PC-9 (cell line): ENCODE data around the gene SYNPR. TPM values are rescaled to one million over a fixed set of nuclear protein-coding genes. Genes with fewer than 3 reads are reported as not detected.

ENCODE experiments used
- BruUV-seq: library from RNA; stranded (reverse); fragments of 400-500 nt; replicated peaks from 2 replicates; lab custom pipeline; 2021; lab: Mats Ljungman, UMichigan
- CTCF ChIA-PET: fragments of 300-600 bp; sonication (Branson Sonifier 250); formaldehyde crosslinking; loops from one replicate; lab custom pipeline; 2022; ENCODE audit warnings: antibody characterized with exemption; lab: Charles Lee
- POLR2A ChIA-PET: fragments of 300-600 bp; sonication (Branson Sonifier 250); formaldehyde crosslinking; loops from one replicate; lab custom pipeline; 2022; ENCODE audit warnings: antibody characterized with exemption; ENCODE audit not compliant: unreplicated experiment; lab: Charles Lee
- DNase-seq, 2 experiments: peaks; one replicate each; pipeline versions ENCODE4 v3.0.0 to v3.0.0-alpha.2; 2015 to 2022; ENCODE audit warnings: mixed read lengths in 1 of 2
- H2AFZ ChIP-seq: fragments of 200-600 bp; sonication (generic); 2 replicates; pipeline ENCODE4 v1.8.1; 2017; ENCODE audit warnings: antibody characterized with exemption
- H3F3A ChIP-seq: fragments of 200-600 bp; sonication (generic); 2 replicates; pipeline ENCODE4 v1.8.1; 2017; ENCODE audit warnings: antibody characterized with exemption, mild to moderate bottlenecking, low read depth; ENCODE audit not compliant: insufficient read depth
- H3K27ac ChIP-seq: fragments of 200-600 bp; sonication (generic); 2 replicates; pipeline ENCODE4 v1.6.1; 2016; ENCODE audit warnings: mixed run types
- H3K27me3 ChIP-seq: fragments of 200-600 bp; sonication (generic); 2 replicates; pipeline ENCODE4 v1.6.1; 2016; ENCODE audit warnings: low read depth, mixed run types; ENCODE audit not compliant: insufficient read depth
- H3K36me3 ChIP-seq: fragments of 200-600 bp; sonication (generic); 2 replicates; pipeline ENCODE4 v1.6.1; 2016; ENCODE audit warnings: low read depth, mixed run types
- H3K4me1 ChIP-seq: fragments of 200-600 bp; sonication (generic); replicated peaks from 2 replicates; pipeline ENCODE4 v1.6.1; 2016; ENCODE audit warnings: mixed run types; ENCODE audit not compliant: insufficient read depth
- H3K4me2 ChIP-seq: fragments of 200-600 bp; sonication (generic); 2 replicates; pipeline ENCODE4 v1.6.1; 2017; ENCODE audit warnings: mixed run types
- H3K4me3 ChIP-seq: fragments of 200-600 bp; sonication (generic); 2 replicates; pipeline ENCODE4 v1.6.1; 2016; ENCODE audit warnings: mixed run types
- H3K79me2 ChIP-seq: fragments of 200-600 bp; sonication (generic); 2 replicates; pipeline ENCODE4 v1.6.1; 2017; ENCODE audit warnings: low read depth, mixed run types
- H3K9me2 ChIP-seq: fragments of 200-600 bp; sonication (generic); 2 replicates; pipeline ENCODE4 v1.8.1; 2017; ENCODE audit warnings: mild to moderate bottlenecking; ENCODE audit not compliant: insufficient read depth
- H3K9me3 ChIP-seq: fragments of 200-600 bp; sonication (generic); 2 replicates; pipeline ENCODE4 v1.8.1; 2016; ENCODE audit warnings: low read depth; ENCODE audit not compliant: insufficient read depth
- H4K20me1 ChIP-seq: fragments of 200-600 bp; sonication (generic); 2 replicates; pipeline ENCODE4 v1.8.1; 2017; ENCODE audit not compliant: insufficient read depth
- EZH2 ChIP-seq: fragments of 200-600 bp; sonication (generic); IDR thresholded peaks from 2 replicates; pipeline ENCODE4 v1.8.0; 2017; ENCODE audit warnings: antibody characterized with exemption, low read depth
- intact Hi-C: fragments of 100-400 bp; cut with micrococcal nuclease; formaldehyde crosslinking; loops from one replicate; pipeline ENCODE4 v1.10.0; 2022; ENCODE audit not compliant: unreplicated experiment
- total RNA-seq: library from RNA; stranded (reverse); gene quantifications from 2 replicates; pipeline ENCODE4 v1.2.3, GENCODE V29; 2021
- TF ChIP-seq, protein P1 (sequence below): fragments of 200-600 bp; sonication (generic); conservative IDR thresholded peaks from 2 replicates; pipeline ENCODE4 v1.6.1; 2017; ENCODE audit warnings: mixed run types, antibody characterized with exemption, mild to moderate bottlenecking, moderate library complexity

The SYNPR gene
- total RNA-seq, 1 experiment from 2014 or later = not detected

GRCh38 chr3:63597019-63597418 lies 318.9 kb downstream of the SYNPR start:
- Histone ChIP-seq H3K4me2 (no peak overlapping the region), H3K4me1 (no peaks in the 10 kb centered on the region), H3F3A (no peaks in the 10 kb centered on the region), H3K4me3 (no peak overlapping the region), H3K36me3 (no peaks in the 10 kb centered on the region), H4K20me1 (no peaks in the 10 kb centered on the region), H3K9me3 (no peaks in the 10 kb centered on the region), H3K27me3 (no peaks in the 10 kb centered on the region), H3K27ac (no peak overlapping the region), H2AFZ (no peak overlapping the region), H3K79me2 (no peaks in the 10 kb centered on the region), H3K9me2 (no peaks in the 10 kb centered on the region)
- POLR2A ChIA-PET = no interaction called here
- intact Hi-C loops = no loop called here
- no peak for DNase-seq
- no TSS peak for BruUV-seq
- TF ChIP-seq, protein P1, sequence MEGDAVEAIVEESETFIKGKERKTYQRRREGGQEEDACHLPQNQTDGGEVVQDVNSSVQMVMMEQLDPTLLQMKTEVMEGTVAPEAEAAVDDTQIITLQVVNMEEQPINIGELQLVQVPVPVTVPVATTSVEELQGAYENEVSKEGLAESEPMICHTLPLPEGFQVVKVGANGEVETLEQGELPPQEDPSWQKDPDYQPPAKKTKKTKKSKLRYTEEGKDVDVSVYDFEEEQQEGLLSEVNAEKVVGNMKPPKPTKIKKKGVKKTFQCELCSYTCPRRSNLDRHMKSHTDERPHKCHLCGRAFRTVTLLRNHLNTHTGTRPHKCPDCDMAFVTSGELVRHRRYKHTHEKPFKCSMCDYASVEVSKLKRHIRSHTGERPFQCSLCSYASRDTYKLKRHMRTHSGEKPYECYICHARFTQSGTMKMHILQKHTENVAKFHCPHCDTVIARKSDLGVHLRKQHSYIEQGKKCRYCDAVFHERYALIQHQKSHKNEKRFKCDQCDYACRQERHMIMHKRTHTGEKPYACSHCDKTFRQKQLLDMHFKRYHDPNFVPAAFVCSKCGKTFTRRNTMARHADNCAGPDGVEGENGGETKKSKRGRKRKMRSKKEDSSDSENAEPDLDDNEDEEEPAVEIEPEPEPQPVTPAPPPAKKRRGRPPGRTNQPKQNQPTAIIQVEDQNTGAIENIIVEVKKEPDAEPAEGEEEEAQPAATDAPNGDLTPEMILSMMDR = no peak
- CTCF ChIA-PET = no interaction called here

DNA sequence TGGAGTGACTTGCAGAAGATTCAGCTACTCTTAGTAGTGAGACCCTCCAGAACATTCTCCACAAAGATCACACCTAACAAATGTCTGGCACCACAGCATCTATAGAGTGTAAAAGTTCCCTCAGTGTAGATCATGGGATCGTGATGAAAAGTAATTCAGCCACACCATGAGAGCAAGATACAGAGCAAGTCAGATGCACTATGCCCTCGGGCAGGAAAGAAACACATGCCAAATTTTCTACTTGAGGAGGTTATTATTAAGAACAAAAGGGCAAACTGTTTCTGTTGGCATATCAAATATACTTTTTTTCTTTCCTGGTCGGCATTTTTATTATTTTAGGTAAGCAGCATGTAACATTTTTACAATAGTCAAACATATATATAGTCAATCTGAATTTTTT lies 329.6 kb downstream of the SYNPR start:
- Histone ChIP-seq H3K4me3 (no peak overlapping the region), H3K27me3 (peaks cover 5% of the 10 kb centered on the region; the same call in 1 of the 2 replicates), H4K20me1 (no peaks in the 10 kb centered on the region), H3K9me2 (no peaks in the 10 kb centered on the region), H3K4me1 (no peaks in the 10 kb centered on the region), H2AFZ (no peak overlapping the region), H3K36me3 (no peaks in the 10 kb centered on the region), H3K27ac (no peak overlapping the region), H3K9me3 (no peaks in the 10 kb centered on the region), H3K79me2 (no peaks in the 10 kb centered on the region), H3F3A (no peaks in the 10 kb centered on the region), H3K4me2 (no peak overlapping the region)
- DNase-seq = no peak
- CTCF ChIA-PET = no interaction called here
- intact Hi-C loops = no loop called here
- no peak for TF ChIP-seq EZH2
- TF ChIP-seq, protein P1 = no peak
- POLR2A ChIA-PET = no interaction called here
- BruUV-seq = no TSS peak

DNA sequence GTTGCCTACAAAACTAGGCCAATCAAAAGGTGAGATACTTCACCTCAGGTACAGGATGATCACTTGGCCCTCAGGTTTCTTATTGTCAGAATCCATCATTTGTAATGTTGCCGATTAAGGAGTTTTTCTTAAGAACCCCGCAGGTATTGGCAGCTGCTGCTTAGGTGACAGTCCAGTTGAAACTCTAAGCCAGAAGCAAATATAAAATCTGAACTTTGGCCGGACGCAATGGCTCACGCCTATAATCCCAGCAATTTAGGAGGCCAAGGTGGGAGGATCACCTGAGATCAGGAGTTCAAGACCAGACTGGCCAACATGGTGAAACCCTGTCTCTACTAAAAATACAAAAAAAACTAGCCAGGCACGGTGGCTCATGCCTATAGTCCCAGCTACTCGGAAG lies 331.3 kb downstream of the SYNPR start:
- no peaks in the 10 kb centered on the region for H4K20me1 ChIP-seq
- BruUV-seq = no TSS peak
- POLR2A ChIA-PET = no interaction called here

More for the DNA sequence above, 331.3 kb downstream of the SYNPR start:
- DNase-seq = no peak
- Histone ChIP-seq H3K4me1 (no peaks in the 10 kb centered on the region), H3K4me3 (no peak overlapping the region), H3K4me2 (no peak overlapping the region), H3K36me3 (no peaks in the 10 kb centered on the region), H3K27me3 (peaks cover 5% of the 10 kb centered on the region; the same call in 1 of the 2 replicates), H3K27ac (no peak overlapping the region), H3F3A (no peaks in the 10 kb centered on the region), H3K9me2 (no peaks in the 10 kb centered on the region), H3K9me3 (no peaks in the 10 kb centered on the region), H3K79me2 (no peaks in the 10 kb centered on the region), H2AFZ (no peak overlapping the region)
- intact Hi-C loops = no loop called here
- CTCF ChIA-PET = no interaction called here
- no peak for TF ChIP-seq EZH2
- TF ChIP-seq, protein P1 = no peak
